ENCODE results near the gene ROR1. TPM values are rescaled to one million over a fixed set of nuclear protein-coding genes. Genes with fewer than 3 reads are reported as not detected.

ROR1 gene
- total RNA-seq, 1 experiment from 2014 or later = 37.2 TPM

- intact Hi-C loops (cut with micrococcal nuclease; ENCODE audit: unreplicated experiment) = no loop called here
- Mint-ChIP-seq H3K27ac (ENCODE audit: unreplicated experiment) (no peak overlapping the region), H3K9me3 (ENCODE audit: unreplicated experiment) (no peaks in the 10 kb centered on the region), H3K27me3 (ENCODE audit: insufficient read depth, unreplicated experiment) (no peaks in the 10 kb centered on the region), H3K4me1 (ENCODE audit: low read depth, unreplicated experiment) (peaks cover 13% of the 10 kb centered on the region), H3K4me3 (ENCODE audit: unreplicated experiment) (no peak overlapping the region), H3K36me3 (ENCODE audit: insufficient read depth, unreplicated experiment) (peaks cover 10% of the 10 kb centered on the region)
- Histone ChIP-seq H3K4me1 (no peaks in the 10 kb centered on the region), H3K4me3 (ENCODE audit: low read depth, low read length) (no peak overlapping the region), H3K9me3 (no peaks in the 10 kb centered on the region), H3K36me3 (ENCODE audit: control insufficient read depth, insufficient read depth, low read length) (no peaks in the 10 kb centered on the region), H3K27me3 (replicated peaks; ENCODE audit: control insufficient read depth, insufficient read depth, low read length) (no peaks in the 10 kb centered on the region)
- CTCF ChIA-PET = no interaction called here
- POLR2A ChIA-PET = no interaction called here
- BruUV-seq (replicated peaks) = no TSS peak
- TF ChIP-seq CTCF (IDR thresholded peaks at IDR 0.05; ENCODE audit: insufficient read depth in 1 of 2, low read depth in 1 of 2, low read length in 1 of 2, severe bottlenecking in 1 of 2, unreplicated experiment in 1 of 2) = no peak
- DNase-seq = no peak
Observed at GRCh38 chr1:63855942-63856341, 82.1 kb downstream of the ROR1 start.

GRCh38 chr1:63856924-63857323, 83.1 kb downstream of the ROR1 start:
- Histone ChIP-seq H3K27me3 (replicated peaks; ENCODE audit: control insufficient read depth, insufficient read depth, low read length) (no peaks in the 10 kb centered on the region), H3K4me1 (no peaks in the 10 kb centered on the region), H3K36me3 (ENCODE audit: control insufficient read depth, insufficient read depth, low read length) (no peaks in the 10 kb centered on the region), H3K4me3 (ENCODE audit: low read depth, low read length) (no peak overlapping the region), H3K9me3 (no peaks in the 10 kb centered on the region)
- no peak for DNase-seq
- H3K27me3 Mint-ChIP-seq (ENCODE audit: insufficient read depth, unreplicated experiment) = no peaks in the 10 kb centered on the region
- peaks cover 16% of the 10 kb centered on the region for H3K36me3 Mint-ChIP-seq (ENCODE audit: insufficient read depth, unreplicated experiment)
- H3K9me3 Mint-ChIP-seq (ENCODE audit: unreplicated experiment) = no peaks in the 10 kb centered on the region
- CTCF ChIA-PET = no interaction called here
- intact Hi-C loops (cut with micrococcal nuclease; ENCODE audit: unreplicated experiment) = no loop called here
- TF ChIP-seq CTCF (IDR thresholded peaks at IDR 0.05; ENCODE audit: insufficient read depth in 1 of 2, low read depth in 1 of 2, low read length in 1 of 2, severe bottlenecking in 1 of 2, unreplicated experiment in 1 of 2) = no peak
- POLR2A ChIA-PET = no interaction called here
- no TSS peak for BruUV-seq (replicated peaks)
- H3K4me3 Mint-ChIP-seq (ENCODE audit: unreplicated experiment) = no peak overlapping the region
- H3K27ac Mint-ChIP-seq (ENCODE audit: unreplicated experiment) = peak overlapping the region; percentile 40
- peaks cover 13% of the 10 kb centered on the region for H3K4me1 Mint-ChIP-seq (ENCODE audit: low read depth, unreplicated experiment)

- BruUV-seq (replicated peaks) = no TSS peak
- CTCF ChIA-PET = no interaction called here
- H3K27me3 ChIP-seq (replicated peaks; ENCODE audit: control insufficient read depth, insufficient read depth, low read length) = no peaks in the 10 kb centered on the region
- no peak for DNase-seq
- H3K27me3 Mint-ChIP-seq (ENCODE audit: insufficient read depth, unreplicated experiment) = no peaks in the 10 kb centered on the region
- H3K36me3 ChIP-seq (ENCODE audit: control insufficient read depth, insufficient read depth, low read length) = no peaks in the 10 kb centered on the region
- H3K4me1 Mint-ChIP-seq (ENCODE audit: low read depth, unreplicated experiment) = peaks cover 13% of the 10 kb centered on the region
- POLR2A ChIA-PET = no interaction called here
- no peak for TF ChIP-seq CTCF (IDR thresholded peaks at IDR 0.05; ENCODE audit: insufficient read depth in 1 of 2, low read depth in 1 of 2, low read length in 1 of 2, severe bottlenecking in 1 of 2, unreplicated experiment in 1 of 2)
- H3K4me1 ChIP-seq = no peaks in the 10 kb centered on the region
- intact Hi-C loops (cut with micrococcal nuclease; ENCODE audit: unreplicated experiment) = no loop called here
- H3K4me3 Mint-ChIP-seq (ENCODE audit: unreplicated experiment) = no peak overlapping the region
- no peak overlapping the region for H3K27ac Mint-ChIP-seq (ENCODE audit: unreplicated experiment)
- no peak overlapping the region for H3K4me3 ChIP-seq (ENCODE audit: low read depth, low read length)
- H3K9me3 ChIP-seq = no peaks in the 10 kb centered on the region
- H3K36me3 Mint-ChIP-seq (ENCODE audit: insufficient read depth, unreplicated experiment) = peaks cover 16% of the 10 kb centered on the region
- H3K9me3 Mint-ChIP-seq (ENCODE audit: unreplicated experiment) = no peaks in the 10 kb centered on the region
Observed at GRCh38 chr1:63857478-63857877, 83.7 kb downstream of the ROR1 start.

Data from Caco-2 (cell line).